DOHH2 (cell line): Measurements from ENCODE around the gene FBXL20.

Source experiments
- EZH2phosphoT487 ChIP-seq: fragments of 200-600 bp; sonication (generic); IDR thresholded peaks from 2 replicates; pipeline ENCODE4 v1.6.1; 2017; ENCODE audit warnings: borderline replicate concordance, mild to moderate bottlenecking, antibody characterized with exemption, low read length, moderate library complexity, mixed read lengths
- TF ChIP-seq, protein P1 (sequence below): fragments of 200-600 bp; sonication (generic); IDR thresholded peaks from one replicate; pipeline ENCODE4 v1.5.1; 2014; ENCODE audit warnings: antibody characterized with exemption, mild to moderate bottlenecking, low read depth, low read length; ENCODE audit not compliant: poor library complexity, severe bottlenecking

DNA sequence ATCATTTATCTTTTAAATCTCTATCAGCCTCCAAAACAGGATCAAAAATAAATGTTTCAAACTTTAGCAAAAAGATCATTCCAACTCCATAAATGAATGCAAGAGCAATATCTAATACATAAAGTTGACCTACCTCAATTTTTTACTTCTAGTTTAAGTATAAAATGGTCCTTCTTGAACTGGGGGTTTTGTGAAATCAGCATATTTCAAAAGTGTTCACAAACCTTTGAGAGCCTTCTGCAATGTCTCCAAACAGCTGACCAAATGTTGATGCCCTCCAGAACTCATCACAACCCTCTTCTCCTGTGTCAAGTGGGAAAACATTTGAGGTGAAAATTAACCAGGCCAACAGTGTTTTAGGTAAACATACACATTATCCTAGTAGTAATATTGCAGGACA, 41.9 kb upstream of the FBXL20 start:
- TF ChIP-seq, protein P1, sequence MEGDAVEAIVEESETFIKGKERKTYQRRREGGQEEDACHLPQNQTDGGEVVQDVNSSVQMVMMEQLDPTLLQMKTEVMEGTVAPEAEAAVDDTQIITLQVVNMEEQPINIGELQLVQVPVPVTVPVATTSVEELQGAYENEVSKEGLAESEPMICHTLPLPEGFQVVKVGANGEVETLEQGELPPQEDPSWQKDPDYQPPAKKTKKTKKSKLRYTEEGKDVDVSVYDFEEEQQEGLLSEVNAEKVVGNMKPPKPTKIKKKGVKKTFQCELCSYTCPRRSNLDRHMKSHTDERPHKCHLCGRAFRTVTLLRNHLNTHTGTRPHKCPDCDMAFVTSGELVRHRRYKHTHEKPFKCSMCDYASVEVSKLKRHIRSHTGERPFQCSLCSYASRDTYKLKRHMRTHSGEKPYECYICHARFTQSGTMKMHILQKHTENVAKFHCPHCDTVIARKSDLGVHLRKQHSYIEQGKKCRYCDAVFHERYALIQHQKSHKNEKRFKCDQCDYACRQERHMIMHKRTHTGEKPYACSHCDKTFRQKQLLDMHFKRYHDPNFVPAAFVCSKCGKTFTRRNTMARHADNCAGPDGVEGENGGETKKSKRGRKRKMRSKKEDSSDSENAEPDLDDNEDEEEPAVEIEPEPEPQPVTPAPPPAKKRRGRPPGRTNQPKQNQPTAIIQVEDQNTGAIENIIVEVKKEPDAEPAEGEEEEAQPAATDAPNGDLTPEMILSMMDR, result no peak
- no peak for TF ChIP-seq EZH2phosphoT487
